Measurements from ENCODE around the gene PDK2.
"Not testable (repeated sequence)": the region's sequence is repeated elsewhere in the genome, so short reads cannot be mapped to it uniquely, and the experiment has no call there.

The PDK2 gene

DNA sequence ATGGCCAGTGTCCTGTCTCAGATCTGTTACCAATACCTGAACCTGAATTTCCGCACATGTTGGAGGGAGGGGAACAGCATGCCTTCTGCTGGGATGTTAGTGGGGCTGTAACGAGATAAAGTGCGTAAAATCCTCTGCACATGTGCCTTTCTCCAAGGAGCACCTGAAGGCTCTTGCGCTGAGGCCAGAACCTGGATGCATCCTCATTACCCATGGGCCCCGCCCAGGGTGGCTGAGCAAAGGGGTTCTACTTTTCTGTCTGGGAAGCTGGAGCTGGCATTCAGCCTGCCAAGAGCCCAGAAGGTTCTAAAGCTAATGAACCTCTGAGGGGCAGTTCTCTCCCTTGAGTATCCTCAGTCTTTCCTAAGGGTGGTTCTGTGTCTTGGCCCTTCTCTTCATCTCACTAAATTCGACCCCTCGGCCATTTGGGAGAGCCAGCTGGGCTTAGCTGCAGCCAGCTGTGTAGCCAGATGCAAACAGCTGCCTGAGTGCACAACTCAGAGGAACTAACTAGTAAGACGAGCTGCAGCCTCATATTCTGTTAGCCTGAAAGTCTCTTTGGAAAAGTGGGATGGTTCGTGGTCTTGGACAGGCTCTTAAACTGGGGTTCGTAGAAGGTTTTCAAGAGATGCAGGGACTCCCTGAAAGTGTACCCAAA lies 36.7 kb upstream of the PDK2 start:
- no peak for DNase-seq (ENCODE audit: low read depth)

DNA sequence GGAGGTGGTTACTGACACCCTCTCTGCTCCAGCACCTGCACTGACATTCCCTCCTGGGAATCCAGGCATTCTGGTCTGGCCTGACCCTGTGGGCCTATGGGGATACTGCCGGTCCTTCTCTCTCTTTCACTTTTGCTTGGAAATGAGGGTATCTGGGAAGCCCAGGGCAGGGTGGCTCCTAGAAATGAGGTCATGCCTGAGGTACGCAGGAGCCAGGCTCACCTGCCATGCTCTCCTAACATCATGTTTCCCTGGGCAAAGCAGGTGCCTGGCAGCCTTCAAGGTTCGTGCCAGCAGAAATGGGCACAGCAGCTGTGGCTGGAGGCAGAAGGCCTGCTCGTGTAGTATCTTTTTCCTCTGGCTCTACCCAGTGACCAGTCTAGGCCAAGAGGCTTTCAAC lies 35.9 kb upstream of the PDK2 start:
- no peak for DNase-seq (ENCODE audit: low read depth)

DNA sequence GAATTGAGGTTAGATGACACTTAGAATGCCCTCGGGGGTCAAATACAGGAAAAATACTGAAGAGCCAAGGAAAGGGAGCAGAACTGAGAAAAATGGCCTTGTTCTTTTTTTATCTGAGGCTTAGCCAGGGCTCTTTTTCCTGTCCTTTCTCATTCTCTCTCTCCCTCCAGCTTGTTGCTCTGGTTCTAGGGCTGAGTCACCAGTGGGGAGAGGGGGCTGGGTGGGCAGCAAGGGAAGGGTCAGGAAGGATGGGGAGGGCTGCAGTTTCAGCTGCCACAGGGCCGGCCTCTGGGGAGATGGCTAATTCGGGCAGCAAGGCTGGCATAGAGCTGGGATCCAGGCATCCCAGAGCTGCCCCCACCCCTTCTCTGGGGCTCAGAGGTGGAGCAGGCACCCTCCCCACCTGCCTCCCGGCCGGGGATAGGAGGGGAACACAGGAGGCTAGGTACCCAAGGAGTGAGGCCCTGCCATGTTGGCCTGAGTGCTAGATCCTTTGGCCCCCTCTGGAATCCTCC lies 35.3 kb upstream of the PDK2 start:
- DNase-seq (ENCODE audit: low read depth): no peak

DNA sequence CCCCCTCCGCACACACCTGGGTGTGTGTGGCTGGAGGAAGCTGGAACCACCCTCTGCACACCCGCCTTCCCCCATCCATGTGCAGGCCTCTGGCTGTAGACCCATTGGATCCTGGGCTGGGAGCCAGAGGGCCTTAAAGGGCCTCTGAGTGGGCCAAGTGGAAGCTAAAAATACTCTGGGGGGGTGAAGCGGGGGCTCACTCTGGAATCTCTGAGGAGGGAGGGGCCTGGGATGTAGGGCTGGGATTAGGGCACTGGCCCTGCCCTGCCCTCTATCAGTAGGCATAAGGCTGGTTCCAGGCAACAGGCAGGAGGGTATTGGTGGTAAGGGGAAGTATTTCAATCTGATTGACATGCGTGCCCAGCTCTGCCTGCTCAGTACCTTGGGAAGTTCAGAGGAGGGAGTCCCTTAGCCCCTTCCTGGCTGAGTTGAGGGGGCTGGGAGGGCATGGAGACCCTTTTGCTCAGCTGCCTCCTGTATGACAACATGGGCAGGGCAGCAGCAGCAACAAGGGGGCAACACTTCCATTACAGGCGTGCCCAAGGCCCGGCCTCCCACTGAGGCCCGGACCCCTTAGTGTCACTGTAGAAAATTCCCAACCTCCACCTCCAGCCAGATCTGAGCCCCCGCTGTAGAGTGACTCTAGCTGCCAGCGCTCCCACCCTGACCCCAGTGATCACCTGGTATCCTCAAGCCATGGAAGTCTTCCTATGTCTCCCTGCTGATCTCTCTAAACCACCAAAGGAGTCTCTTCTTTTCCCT lies 34.0 kb upstream of the PDK2 start:
- no peak for DNase-seq (ENCODE audit: low read depth)

DNA sequence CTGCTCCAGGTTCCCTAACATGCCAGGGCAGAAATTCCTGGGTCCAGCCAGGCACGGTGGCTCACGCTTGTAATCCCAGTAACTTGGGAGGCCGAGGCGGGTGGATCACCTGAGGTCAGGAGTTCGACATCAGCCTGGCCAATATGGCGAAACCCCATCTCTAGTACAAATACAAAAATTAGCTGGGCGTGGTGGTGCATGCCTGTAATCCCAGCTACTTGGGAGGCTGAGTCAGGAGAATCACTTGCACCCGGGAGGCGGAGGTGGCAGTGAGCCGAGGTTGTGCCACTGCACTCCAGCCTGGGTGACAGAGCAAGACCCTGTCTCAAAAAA lies 33.5 kb upstream of the PDK2 start:
- DNase-seq (ENCODE audit: low read depth): not testable (repeated sequence)

DNA sequence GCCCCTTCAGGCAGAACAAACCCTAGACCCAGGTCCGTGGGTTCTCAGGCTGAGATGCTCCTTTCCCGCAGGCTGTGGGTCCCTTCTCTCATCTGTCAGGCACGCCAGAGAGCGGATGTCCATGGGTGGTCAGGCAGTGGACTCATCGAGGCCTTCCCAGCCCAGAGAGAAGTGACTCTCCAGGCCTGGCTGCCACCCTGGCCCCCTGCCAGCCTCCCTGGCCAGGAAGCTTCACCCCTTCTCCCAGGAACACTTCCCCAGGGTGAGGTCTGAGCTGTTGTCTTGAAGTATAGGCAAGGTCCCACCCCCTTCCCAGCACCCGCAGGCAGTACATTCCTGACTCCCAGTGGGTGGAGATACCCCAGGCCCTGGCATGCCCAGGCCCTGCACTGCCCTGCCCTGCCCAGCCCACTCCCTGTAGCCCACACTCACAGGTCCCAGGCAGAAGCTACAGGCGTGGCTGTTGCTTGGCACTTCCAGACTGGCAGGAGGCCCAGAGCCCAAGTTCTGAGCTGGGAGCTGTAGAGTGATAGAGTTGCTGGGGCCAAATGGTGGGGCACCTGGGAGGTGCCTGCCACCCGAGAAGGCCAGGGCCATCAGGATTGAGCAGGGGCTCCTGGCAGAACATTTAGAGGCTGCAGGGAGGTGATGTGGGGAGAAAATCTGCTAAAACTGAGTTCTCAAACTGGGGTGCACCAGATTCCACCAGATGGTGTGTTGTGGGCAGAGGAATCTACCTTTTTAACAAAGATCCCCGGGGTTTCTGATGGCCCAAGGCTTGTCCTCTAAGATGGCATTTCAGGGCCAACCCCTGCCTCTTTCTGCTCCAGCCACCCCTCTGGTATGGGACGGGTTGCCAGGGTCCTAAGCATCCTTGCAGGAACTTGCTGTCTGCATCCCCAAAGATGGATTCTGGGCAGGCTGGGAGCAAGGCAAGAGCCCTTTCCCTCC lies 32.6 kb upstream of the PDK2 start:
- no peak for DNase-seq (ENCODE audit: low read depth)

DNA sequence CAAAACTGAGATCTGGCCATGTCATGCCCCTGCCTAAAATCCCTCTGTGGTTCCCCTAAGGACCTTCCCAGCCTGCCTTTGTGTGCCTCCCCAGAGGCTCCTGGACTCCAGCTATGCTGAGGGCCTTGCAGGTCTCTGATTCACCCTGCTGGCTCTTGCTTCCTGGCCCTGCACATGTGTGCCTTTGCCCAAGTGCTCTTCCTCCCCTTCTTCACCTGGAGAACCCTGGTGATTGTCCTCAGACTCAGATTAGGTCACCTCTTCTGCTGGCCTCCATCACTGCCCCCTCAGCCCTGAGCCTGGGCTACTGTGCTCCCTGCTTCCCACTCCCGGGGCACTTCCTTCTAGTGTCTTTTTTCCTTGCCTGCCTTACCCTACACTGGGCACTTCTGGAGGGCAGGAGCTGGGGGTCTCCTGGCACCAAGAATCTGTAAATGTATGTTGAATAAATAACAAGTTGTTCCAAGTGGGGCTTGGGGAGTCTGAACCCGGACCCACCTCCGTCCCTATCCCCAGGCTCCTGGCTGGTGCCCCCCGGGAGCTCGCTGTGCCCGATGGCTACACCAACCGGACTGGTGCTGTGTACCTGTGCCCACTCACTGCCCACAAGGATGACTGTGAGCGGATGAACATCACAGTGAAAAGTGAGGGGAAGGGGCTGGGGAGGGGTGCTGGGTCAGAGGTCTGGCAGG lies 31.4 kb upstream of the PDK2 start:
- DNase-seq (ENCODE audit: low read depth): no peak

DNA sequence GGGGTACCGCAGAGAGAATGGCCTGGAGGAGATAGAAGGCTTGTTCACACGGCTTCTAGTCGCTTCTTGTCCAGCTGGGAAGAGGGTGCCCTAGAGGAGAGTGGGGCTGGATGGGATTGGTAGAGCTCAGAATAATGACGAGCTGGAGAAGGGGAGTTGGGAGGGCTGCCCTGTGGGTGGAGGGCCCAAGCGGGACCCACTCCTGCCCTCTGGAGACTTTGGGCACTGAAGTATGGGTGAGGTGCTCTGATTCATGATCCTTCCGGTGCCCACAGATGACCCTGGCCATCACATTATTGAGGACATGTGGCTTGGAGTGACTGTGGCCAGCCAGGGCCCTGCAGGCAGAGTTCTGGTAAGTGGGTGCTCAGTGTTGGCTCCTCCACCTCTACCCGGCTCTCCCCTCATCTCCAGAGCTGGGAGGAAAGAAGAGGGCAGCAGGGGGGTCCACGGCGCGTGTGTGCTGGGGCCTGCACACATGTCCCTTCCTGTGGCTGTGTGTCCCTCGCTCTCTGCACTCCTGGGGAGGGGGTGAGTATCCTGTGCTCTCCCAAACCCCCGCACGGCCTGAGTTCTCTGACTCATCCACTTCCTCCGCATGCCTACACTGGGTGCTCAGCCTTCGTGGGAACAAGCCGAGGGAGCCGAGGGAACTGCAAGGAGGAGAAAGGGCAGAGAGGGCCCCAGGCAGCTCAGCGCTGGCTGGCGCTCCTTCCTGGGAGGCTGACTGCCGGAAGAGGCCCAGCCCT lies 30.7 kb upstream of the PDK2 start:
- no peak for DNase-seq (ENCODE audit: low read depth)

DNA sequence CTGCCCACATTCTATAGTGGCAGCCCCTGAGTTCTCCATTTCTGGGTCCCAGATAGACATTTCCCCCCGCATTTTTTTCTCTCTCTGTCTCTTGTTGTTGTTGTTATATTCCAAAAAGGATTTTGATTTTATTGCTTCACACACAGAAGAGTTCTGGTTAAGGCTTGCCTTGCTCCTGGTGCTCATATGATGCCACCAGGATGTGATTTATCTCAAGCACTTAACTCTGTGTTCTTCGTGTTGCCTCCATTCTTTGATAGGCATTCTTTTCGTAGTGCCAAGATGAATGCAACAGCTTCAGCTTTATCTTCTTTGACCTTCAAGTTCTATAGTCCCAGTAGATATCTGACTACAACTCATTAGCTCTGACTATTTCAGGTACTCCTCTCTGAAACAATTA lies 30.1 kb upstream of the PDK2 start:
- DNase-seq (ENCODE audit: low read depth): no peak

DNA sequence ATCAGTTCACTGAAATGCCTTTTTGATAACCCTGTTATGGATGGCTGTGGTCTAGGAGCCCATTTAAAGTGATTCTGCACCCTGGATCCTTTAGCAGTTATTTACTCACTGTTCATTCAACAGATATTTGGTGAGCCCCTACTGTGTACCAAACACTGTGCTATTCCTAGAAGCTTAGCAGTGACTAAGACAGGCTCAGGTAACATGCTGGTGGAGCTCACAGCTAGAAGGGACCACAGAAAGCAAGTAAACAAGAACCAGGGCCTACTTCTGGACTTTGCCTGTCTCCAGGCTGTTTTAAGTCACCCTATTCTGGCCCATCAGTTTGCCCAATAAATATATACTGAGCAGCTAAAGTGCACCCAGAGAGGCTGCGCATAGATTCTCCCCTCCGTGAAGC lies 28.2 kb upstream of the PDK2 start:
- no peak for DNase-seq (ENCODE audit: low read depth)

DNA sequence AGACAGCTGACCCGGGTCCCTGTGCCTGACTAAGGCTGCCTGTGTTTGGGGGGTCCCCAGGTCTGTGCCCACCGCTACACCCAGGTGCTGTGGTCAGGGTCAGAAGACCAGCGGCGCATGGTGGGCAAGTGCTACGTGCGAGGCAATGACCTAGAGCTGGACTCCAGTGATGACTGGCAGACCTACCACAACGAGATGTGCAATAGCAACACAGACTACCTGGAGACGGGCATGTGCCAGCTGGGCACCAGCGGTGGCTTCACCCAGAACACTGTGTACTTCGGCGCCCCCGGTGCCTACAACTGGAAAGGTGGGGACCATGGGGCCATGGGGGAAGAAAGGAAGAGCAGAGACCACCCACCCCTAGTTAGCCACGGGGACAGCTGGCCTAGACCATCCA lies 27.2 kb upstream of the PDK2 start:
- no peak for DNase-seq (ENCODE audit: low read depth)

DNA sequence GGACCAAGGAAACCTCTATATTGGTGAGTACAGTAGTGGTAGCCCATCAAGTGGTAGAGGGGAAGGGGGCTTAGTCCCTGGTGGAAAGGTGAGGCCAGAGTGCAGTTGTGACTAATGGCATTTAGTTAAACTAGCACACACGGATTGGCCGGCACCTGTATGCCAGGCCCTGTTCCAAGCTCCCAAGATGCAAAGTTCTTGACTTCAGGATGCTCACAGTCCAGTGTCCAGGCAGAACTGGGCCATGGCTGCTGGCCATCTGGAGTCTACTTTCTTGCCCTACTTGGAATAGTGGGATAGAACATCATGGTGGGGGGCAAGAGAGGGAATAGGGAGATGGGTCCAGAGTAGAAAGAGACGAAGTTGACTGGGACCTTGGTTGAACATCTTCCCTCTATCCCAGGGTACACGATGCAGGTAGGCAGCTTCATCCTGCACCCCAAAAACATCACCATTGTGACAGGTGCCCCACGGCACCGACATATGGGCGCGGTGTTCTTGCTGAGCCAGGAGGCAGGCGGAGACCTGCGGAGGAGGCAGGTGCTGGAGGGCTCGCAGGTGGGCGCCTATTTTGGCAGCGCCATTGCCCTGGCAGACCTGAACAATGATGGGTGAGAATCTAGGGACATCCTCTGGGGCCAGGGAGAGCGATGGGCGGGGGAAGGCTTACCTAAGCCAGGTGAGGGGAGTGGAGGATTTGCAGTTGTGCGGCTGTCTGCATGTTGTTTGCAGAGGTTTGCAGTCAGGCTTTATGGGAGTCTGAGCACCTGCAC lies 24.1 kb upstream of the PDK2 start:
- no peak for DNase-seq (ENCODE audit: low read depth)

DNA sequence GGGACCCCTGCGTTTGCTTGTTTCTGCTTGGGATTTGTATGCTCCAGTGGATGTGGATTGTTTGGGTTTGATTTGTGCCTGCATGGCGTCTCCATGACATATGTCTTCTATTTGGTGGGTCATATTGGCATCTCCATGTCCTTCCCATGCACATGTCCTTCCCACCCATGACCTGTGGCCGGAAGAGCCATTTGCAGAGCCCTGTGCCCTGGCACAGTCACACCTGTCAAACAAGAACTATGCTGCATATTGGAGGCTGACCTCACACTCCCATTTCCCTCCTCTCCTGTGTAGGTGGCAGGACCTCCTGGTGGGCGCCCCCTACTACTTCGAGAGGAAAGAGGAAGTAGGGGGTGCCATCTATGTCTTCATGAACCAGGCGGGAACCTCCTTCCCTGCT lies 23.5 kb upstream of the PDK2 start:
- DNase-seq (ENCODE audit: low read depth): no peak

DNA sequence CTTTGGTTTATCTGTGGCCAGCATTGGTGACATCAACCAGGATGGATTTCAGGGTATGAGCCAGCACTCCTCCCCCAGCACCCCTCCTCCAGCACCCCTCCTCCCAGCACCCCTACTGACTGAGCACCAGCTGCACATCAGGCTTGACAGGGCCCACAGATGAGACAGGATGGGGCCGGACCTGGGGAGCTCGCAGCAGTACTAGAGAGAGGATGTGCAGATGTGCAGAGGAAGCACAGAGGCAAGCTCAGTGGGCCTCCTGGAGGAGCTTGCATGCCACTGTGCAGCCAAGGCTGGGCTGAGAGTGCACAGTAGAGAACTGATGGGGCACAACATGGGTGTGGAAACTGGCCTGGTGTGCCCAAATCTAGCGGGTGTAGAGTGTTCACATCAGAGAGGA lies 23.0 kb upstream of the PDK2 start:
- no peak for DNase-seq (ENCODE audit: low read depth)

DNA sequence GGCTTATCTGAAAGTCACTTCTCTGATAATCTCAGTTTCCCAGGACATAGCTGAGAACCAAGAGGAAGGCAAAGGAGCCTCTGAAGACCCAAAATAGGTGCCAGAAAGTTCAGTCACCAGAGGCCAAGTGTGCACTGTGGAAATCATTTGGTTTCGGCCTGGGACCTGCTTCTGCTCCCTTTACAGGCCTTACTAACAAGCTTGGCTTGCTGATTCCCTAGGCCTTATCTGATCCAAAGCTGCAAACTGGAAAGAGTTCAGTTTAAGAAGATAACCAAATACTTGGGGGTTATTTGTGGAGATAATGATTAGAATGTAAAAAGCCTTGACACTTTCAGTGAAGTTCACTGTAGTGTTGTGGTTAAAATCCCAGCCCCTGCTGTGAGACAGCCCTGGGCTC lies 22.2 kb upstream of the PDK2 start:
- DNase-seq (ENCODE audit: low read depth): no peak

DNA sequence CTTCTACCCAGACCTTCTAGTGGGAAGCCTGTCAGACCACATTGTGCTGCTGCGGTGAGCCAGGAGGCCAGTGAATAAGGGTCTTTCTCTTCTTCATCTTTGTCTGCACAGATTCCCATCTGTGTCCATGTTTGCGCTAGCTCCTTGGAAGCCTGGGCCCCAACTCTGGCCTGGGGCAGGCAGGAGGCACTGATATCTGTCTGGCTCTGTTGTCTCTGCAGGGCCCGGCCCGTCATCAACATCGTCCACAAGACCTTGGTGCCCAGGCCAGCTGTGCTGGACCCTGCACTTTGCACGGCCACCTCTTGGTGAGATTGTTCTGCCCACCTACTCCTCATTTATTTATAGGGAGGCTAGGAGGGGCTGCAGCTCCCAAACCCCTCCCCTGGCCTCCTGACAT lies 20.9 kb upstream of the PDK2 start:
- no peak for DNase-seq (ENCODE audit: low read depth)

DNA sequence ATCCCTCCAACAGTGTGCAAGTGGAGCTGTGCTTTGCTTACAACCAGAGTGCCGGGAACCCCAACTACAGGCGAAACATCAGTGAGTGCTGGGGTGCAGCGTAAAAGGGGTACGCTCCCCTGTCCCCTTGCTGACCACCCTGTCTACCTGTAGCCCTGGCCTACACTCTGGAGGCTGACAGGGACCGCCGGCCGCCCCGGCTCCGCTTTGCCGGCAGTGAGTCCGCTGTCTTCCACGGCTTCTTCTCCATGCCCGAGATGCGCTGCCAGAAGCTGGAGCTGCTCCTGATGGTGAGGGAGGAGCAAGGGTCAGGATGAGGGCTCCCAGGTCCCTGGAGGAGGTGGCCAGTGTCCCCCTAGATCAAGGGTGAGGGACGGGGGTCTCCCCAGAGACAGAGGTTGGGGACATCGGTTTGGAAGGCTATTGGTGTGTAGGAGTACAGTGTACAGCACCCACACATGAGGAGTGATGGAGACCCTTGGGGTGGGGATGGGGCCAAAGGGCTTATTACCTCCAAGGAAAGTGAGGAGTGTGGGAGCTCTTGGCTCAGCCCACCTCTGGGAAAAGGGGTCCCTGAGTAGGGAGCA lies 19.6 kb upstream of the PDK2 start:
- DNase-seq (ENCODE audit: low read depth): no peak

DNA sequence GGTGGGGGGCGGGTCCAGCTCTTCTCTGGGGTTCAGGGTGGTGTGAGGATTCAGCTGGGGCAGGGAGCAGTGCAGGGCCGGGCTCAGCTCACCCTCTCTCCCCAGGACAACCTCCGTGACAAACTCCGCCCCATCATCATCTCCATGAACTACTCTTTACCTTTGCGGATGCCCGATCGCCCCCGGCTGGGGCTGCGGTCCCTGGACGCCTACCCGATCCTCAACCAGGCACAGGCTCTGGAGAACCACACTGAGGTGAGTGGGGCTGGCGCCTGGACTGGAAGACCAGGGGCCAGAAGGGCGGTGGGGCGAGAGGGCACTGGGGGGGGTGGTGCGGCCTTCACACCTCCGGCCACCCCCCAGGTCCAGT lies 18.9 kb upstream of the PDK2 start:
- no peak for DNase-seq (ENCODE audit: low read depth)

DNA sequence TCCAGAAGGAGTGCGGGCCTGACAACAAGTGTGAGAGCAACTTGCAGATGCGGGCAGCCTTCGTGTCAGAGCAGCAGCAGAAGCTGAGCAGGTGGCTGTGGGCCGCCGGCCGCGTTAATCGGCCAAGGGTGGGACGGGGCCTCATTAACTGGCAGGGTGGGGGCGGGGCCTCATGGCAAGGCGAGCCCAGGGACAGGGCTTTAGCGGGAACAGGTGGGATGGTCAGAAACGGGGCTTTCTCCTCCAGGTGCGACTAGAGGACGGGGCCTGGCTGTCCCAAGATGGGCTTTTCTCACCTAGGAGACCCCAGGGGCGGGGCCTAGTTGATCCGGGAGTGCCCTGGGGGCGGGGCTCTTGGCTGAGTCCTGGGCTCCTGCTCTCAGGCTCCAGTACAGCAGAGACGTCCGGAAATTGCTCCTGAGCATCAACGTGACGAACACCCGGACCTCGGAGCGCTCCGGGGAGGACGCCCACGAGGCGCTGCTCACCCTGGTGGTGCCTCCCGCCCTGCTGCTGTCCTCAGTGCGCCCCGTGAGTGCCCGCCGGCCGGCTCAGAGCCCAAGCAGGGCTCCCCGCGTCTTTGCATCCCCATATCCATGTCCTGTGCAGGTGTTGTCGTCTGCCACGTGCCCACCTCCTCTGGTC lies 18.4 kb upstream of the PDK2 start:
- no peak for DNase-seq (ENCODE audit: low read depth)

DNA sequence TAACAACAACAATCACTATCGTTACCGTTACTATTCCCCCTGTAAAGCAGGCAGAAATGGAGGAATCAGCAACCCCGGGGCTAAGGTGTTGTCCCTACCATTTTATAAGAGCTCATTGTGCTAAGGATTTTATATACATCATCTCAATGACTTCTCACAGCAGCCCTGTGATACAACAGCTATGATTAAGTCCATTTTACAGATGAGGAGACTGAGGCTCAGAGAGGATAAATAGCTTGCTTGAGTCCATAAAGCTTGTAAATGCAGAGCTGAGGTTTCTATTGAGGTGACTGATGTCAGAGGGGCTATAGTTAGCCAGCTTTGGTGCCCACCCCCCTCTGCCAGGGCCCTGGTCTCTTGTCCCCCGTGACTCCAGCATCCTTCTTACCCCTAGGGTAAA lies 16.7 kb upstream of the PDK2 start:
- DNase-seq (ENCODE audit: low read depth): no peak
